HPDE6-E6E7 (cell line): ENCODE results near the gene LRRC41.
"Not testable (repeated sequence)": the region's sequence is repeated elsewhere in the genome, so short reads cannot be mapped to it uniquely, and the experiment has no call there.

Source experiments
- DNase-seq: peaks from one replicate; pipeline ENCODE4 v3.0.0; 2011; ENCODE audit warnings: missing footprints; ENCODE audit errors: extremely low spot score

The LRRC41 gene

GRCh38 chr1:46325285-46326076 is 22.1 kb upstream of the LRRC41 start:
- not testable (repeated sequence) for DNase-seq

GRCh38 chr1:46322191-46322590 is 18.8 kb upstream of the LRRC41 start:
- DNase-seq, result not testable (repeated sequence)

- DNase-seq, result not testable (repeated sequence)
Observed at GRCh38 chr1:46319960-46320914, 16.8 kb upstream of the LRRC41 start.

- not testable (repeated sequence) for DNase-seq
Observed at GRCh38 chr1:46319301-46319700, 15.9 kb upstream of the LRRC41 start.

GRCh38 chr1:46317323-46317722 is 13.9 kb upstream of the LRRC41 start:
- DNase-seq, result no peak

- DNase-seq, result no peak
Observed at GRCh38 chr1:46315669-46316403, 12.4 kb upstream of the LRRC41 start.

GRCh38 chr1:46310321-46310720 is 6.9 kb upstream of the LRRC41 start:
- no peak for DNase-seq

GRCh38 chr1:46309401-46310159 is 6.2 kb upstream of the LRRC41 start:
- no peak for DNase-seq

- no peak for DNase-seq
Observed at GRCh38 chr1:46306159-46306530, 2.7 kb upstream of the LRRC41 start.

GRCh38 chr1:46303872-46304326 is 483 bp upstream of the LRRC41 start:
- DNase-seq, result no peak

GRCh38 chr1:46302641-46303037 is 777 bp downstream of the LRRC41 start:
- no peak for DNase-seq

- DNase-seq, result peak; percentile 33
Observed at GRCh38 chr1:46301808-46302640, 1.4 kb downstream of the LRRC41 start.

- no peak for DNase-seq
Observed at GRCh38 chr1:46301406-46301807, 2.0 kb downstream of the LRRC41 start.

- no peak for DNase-seq
Observed at GRCh38 chr1:46300673-46301405, 2.6 kb downstream of the LRRC41 start.

- no peak for DNase-seq
Observed at GRCh38 chr1:46298387-46298786, 5.0 kb downstream of the LRRC41 start.

GRCh38 chr1:46295306-46295705 is 8.1 kb downstream of the LRRC41 start:
- no peak for DNase-seq

GRCh38 chr1:46289976-46290375 is 13.4 kb downstream of the LRRC41 start:
- DNase-seq, result no peak

GRCh38 chr1:46289134-46289494 is 14.3 kb downstream of the LRRC41 start:
- no peak for DNase-seq

GRCh38 chr1:46288485-46289133 is 14.8 kb downstream of the LRRC41 start:
- DNase-seq, result peak; percentile 51
